ENCODE measurements around the gene LYPD6B.
A peak's percentile ranks its signal among the peaks of the same experiment; 100 is the strongest.

Gene LYPD6B

DNA sequence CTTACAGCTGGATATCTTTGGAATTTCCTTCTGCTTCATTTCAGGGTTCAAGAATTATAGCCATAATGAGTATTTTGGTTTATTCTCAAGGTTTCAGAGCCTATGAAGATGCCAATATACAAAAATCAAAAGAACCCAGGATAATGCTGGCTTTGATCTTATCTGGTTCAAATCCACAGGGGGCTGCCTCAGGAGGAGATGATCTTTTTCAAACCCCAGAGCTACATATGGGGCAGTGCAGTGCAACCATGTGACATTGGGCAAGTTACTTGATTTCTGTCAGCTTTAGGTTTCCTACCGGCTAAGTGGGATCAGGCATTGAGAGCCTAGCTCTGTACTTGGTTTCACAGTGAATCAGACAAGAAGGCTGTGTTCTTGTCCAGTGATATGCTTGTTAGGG is 23.0 kb upstream of the LYPD6B start:
- DNase-seq = no peak

DNA sequence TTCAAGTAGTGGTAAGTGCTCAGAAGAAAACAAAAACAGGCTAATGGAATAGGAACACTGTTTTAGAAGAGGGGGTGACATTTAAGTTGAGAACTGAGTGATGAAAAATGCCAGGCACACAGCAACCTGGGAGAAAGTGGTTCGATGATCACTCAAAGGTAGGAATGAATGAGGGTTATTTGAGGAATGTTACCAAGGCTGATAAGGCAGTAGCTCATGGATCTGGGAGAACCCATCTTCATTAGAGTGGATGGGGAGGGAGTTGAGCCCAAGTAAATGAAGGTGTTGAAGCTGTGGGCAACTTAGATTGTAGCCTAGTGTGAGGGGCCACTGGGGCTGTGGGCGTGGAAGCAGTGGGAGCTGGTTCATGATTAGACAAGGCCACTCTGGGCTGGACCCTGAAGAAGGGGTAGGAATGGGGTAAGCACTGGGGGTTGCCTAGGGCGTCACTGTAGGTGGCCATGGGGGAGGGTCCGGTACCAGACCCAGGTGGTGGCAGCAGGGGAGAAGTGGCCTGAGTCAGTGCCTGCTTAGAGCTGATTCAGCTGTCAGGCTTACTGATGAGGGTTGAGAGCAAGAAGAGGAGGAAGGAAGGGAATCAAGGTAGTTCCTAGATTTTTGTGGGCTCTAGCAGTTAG is 22.5 kb upstream of the LYPD6B start:
- DNase-seq = no peak

DNA sequence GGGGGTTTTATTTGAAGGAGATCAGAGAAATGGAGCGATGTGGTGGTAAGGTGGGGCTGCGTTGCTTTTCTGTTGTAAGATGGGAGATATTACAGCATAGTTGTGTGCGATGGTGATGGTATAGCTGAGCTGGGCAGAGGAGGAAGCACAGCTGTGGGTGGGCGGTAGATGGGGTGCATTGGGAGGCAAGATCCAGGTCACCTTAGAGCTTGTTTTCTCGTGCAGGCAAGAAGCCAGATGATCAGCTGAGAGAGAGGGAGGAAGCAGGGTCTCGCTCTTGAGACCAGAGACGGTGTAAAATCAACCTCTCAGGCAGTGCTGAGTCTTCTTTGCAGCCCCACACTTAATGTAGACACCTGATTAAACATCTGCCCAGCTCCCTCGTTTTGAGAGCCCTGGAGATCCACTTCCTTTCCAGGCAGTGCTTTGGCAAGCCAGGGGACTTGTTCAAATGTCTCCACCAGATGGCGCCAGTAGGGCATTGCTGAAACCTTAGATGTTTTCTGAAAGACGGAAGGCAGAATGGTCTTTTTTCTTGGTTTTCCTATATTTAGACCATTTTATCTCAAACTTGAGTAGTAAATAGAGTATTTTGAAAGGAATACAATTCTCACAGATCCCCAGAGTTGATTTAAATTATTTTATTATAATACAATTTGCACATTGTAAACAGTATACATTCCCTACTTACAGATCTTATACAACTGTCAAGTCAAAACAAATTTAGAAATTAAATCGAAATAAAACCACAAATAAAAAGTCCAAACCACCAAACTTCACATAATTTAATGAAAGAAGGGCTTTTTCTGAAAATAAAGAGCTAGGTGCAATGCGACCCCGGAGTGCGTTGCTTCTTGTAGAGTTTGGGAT is 21.1 kb upstream of the LYPD6B start:
- DNase-seq = peak; percentile 73

DNA sequence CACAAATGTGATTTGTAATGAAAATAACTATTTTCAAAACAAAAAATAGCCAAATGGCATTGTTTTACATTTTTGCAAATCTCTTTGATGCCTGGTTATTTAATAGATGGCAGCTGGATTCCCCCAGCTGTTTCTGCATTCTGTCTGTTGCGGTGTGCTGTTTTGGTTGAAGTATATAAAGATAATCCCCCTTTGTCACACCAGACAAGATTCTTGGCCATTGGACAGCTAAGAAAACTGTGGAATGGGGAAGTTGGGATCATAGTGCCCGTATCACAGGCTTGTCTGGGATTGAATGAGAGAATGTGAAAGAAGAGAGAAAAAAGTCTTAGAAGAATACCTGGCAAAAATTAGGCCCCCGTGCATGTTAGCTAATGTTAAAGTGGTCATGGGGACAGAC is 19.5 kb upstream of the LYPD6B start:
- DNase-seq = no peak

DNA sequence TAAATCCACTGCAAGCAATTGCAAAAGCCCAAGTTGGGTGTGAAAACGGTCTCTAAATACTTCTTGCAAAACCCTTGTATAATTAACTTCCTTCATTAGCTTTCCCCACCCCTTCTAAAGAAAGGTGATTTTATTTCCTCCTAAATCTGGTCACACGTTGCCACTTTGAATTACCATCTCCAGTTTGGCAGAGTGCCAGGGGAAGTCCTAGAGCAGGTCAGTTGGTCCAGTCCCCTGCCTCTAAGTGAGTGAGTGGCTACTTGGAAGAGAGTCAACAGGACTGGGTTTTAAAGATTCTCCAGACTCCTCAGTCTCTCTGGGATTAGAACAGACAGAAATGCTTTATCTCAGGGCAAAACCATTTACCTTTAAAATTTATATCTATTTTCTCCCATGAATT is 18.7 kb upstream of the LYPD6B start:
- DNase-seq = no peak

DNA sequence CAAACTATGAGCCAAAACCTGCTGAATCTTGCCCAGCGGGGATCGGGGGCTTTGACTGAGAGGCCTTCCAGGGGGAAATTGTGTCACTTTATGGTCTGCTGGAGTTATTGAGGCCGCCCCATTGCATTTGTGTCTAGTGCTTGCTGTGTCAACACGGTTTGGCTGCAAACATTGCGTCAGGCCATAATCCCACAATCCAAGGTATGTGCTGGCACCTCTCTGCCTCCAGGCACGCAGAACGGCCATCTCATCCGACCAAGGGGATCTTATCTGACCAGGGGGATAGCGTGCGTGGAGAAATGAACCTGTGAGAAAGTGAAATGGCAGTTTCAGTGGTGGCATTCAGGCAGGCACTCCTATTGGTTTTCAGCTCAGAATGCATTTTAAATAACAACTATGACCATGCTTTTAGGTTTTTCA is 18.1 kb upstream of the LYPD6B start:
- DNase-seq = no peak

DNA sequence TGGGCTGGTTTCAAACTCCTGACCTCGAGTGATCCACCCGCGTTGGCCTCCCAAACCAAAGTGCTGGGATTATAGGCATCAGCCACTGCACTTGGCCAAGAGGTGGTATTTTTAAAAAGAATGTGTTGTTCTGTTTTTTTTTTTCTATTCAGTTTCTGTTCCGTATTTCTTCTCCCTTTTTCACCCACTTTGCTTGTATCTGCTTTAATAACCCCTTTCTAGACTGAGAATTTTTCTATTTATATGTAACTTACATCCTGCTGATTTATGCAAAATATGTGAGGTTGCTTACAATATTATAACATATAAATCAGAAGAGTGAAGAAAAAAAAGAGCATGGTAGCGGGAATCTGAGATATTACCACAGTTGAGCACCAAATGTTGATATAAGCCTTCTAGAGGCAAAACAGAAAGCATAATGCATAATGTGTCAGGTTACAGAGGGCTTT is 17.2 kb upstream of the LYPD6B start:
- no peak for DNase-seq

DNA sequence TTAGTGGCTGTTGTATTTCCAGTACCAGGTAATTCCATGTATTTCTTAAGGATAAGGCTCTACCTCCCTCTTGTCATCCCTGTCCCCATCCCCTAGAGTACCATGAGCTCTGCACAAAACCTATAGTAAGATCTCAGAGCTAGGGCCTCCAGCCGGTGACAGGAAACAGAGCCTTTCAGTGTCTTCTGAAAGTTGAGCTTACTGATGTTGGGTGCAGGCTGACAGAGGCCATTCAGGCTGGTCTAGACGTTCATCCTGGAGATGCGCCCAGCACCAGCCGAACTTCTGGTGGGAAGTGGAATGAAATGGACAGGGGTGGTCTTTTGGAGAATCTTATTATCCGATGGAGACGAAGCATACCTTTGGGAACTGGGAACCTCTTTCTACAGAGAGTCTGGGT is 16.7 kb upstream of the LYPD6B start:
- no peak for DNase-seq

DNA sequence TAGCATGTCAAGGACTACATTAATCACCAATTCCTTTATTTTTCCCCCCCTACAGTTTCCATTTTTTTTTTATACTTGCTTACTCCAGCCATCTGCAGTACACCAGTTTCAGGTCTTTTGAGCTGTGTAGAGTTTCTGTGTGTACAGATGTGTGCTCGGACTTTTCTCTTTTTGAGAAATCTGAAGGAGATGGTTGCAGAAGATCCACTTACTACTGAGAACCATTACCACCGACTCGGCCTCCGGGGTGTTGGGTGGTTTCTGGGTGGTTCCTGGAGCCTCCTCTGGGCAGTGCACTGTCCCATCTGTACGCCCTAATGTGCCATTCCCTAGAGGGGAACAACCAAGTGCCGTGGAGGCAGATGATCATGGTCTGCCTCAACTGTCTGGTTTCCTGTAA is 15.4 kb upstream of the LYPD6B start:
- no peak for DNase-seq

DNA sequence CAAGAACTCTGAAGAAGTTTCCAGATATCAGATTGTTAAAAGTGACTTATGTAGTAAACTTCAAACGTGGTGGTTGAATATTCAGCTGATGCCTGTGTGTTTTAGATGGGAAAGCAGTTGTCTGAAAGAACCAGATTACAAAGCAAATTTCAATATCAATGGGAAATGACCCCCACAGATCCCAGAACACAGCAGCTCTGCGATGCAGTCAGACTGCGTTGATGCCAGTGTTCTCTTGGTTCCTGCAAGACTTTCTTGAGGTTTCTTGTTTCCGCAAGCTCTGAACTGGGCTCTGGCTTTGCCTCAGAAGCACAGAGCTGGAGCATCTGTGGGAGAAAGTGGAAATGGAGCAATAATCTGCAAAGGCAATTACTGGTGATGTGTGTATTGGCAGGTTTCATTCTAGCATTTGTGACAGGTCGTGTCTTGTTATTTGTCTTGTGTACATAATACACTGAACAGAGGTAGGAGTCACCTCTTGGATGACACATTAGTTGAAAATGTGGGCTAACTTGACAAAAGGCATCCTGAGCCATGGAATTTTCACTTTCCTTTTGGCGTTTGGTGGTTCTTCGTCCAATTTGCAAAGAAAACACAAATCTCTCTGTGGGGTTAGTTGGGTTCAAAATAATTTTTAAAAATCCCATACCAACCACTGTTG is 10.8 kb upstream of the LYPD6B start:
- no peak for DNase-seq

DNA sequence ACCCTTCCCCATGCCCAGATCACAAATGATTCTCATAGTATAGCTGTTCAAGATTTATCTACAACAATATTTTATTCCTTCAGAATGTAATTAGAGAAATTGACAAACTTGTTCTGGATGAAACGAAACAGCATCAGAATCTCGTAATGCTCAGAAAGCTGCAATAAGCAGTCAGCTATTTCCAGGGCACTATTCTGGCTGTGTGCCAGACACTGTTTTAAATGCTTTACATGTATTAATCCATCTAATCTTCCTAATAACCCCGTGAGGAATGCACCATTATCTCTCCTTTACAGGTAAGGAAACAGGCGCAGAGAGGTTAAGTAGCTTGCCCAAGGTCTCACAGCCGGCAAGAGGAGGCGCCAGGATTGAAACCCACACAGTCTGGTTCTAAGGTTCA is 10.1 kb upstream of the LYPD6B start:
- DNase-seq = no peak

DNA sequence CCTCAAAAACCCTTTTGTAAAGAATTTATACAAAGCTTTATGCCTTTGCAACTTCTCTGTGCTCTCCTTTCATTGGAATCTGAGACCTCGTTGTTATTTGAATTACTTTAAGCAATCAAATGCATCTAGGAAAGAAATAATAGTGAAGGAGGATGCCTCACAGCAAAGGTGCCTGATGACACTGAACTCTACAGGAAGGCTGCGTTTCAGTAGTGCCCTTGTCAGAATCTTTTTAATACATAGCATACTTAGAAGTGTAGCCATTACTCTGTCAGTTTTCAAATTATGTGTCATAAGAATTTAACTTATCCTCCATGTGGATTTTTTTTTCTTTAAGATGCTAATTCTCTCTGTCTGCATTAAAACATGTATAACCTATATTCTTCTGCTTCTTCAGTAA is 9.6 kb upstream of the LYPD6B start:
- no peak for DNase-seq

DNA sequence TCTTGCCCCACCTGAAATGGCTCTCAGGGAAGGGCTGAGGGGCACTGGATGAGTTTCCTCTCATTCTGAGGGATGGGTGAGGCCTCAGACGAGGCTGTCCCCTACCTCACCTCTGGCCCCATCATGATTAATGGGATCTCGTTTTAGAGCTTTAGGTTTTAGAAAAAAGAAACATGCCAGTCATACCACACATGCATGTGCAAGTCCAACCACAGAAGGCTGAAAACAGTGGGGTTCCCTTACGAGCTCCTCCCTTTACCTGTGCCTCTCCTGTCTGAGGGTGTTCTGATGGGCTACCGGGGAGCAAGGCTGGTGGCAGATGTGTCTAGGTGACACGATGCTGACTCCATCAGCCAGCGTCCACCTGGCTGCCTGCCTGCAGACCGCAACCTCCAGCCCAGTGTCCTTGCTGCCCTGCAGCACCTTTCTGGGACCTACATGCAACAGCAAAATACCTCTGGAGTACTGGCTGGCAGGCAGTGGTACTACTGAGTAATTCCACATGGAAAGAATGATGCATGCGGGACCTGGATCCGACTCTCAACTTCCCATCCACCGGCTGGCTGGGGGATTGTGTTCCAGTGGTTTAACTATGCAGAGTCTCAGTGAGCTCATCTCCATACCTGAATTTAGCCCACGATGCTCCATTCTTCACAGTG is 9.1 kb upstream of the LYPD6B start:
- no peak for DNase-seq

DNA sequence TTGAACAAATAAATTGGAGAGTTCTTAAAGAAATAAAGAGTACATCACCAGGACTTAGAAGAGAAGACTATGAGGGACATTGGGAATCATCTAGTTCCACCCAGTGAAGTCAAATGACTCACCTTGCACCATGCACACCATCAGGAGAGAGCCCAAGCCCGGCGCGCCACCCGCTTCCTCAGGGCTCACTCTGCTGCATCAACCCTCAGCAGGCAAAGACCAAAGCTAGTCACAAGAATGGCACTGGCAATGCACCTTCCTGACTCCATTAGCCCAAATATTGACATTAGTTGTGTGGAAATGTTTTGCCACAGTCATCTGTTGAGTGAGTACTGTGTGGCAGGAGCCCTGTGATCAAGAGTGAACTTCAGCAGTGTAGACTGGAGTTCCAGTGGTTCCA is 7.1 kb upstream of the LYPD6B start:
- no peak for DNase-seq

DNA sequence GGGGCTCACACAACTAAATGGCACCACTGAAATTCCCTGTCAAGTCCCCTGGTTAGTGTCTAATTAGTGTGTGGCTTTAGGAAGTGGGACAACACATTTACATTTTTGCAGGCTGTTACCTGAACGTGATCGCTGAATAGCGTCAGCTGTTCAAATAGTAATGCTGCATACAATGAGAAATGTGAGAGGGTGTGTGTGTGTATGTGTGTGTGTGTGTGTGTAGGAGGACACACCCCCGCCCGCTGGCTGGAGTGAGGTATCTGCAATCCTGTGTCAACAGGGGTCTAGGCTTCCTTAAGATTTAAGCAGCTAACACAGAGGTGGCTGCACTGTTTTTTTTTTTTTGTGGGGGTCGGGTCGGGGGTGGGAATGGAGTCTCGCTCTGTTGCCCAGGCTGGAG is 4.8 kb upstream of the LYPD6B start:
- no peak for DNase-seq

DNA sequence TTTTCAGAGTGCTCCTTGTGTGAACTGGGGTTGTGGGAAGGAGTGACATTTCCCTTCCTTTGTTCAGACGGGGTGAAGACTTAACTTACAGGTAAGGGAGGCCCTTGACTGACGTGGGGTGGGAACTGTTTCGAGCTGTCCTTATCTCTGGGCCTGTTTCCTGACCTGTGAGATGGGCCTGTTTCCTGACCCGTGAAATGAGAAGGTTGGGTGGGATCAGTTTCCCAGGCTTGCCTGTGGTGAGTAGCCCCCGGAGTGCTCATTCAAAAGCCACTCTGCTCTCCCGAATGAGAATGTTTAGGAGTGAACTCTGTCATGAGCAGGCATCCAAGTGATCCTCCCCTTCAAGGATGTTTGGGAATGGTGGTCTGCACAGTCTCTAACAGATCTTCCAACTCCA is 4.1 kb upstream of the LYPD6B start:
- DNase-seq = no peak

DNA sequence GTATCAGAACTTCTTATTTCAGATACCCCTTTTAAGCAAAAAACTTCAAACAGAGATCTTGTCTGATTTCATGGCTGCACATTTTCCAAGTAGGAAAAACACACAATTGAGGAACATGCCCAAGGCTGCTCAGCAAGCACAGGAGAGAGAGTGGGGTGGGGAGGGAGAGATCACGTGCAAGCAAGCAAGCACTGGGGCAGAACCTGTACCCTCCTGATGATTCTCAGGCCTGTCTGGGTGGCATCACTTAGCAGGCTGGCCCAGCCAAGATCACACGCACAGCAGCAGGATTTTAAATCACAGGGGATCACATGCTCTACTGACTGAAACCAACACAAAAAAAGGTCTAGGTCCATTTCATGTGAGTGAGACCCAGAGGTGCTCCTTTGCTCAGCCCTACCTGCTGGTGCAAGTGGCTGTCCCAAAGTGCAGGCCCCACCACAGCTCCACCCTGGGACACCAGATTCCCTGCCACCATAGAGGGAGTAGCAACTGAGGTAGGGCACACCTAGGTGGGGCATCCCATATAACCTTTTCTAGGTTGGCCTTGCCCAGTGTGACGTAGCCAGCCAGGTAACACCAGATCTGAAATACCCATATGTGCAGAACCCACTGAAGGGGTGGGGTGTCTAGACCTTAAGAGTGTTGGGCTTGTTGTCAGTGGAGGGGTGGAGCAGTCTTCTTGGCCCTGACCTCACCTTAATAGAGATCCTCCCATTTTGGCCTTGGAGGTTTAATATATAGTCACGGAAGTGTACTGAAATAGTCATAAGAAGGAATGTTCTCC is 1.8 kb upstream of the LYPD6B start:
- DNase-seq = no peak

DNA sequence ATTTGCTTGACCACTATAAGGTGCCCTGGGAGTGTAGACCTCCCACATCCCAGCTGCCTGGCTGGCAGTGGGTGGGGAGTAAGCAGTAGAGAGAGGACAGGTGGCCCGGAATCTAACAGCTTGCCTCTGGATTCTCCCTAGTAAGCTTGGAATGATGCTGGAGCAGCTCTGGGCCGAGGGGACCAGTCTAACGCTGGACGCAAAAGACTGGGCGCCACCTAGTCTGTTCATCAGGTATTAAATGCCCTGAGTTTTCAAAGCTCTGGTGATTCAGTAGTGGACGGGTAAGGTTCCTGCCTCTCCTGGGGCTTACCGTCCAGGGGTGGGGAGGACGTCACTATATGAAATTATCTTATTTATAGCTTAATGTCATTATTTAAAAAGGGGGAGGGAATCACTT is 648 bp upstream of the LYPD6B start:
- no peak for DNase-seq

DNA sequence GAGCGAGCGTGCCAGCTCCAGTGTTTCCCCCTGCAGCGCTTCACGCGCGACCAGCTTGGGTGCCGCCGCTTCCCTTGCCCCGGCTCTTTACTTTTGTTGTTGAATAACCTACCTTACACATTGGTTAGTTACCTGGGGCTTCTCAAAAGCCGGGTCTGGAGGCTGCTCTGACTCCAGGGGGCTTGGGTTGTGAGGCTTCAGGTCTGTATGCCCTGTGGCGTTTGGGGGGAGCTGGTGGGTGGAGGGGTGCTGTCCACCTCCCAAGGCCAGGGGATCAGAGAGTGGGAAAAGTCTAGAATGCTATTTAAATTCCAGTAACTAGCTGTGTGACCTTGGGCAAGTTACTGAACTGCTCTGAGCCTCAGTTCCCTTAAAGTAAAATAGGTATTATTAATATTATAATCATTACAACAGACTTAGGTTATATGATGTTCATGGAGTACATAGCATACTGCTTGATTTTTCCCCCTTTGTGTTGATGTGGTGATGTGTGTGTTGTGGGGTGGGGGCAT is 770 bp downstream of the LYPD6B start:
- no peak for DNase-seq

DNA sequence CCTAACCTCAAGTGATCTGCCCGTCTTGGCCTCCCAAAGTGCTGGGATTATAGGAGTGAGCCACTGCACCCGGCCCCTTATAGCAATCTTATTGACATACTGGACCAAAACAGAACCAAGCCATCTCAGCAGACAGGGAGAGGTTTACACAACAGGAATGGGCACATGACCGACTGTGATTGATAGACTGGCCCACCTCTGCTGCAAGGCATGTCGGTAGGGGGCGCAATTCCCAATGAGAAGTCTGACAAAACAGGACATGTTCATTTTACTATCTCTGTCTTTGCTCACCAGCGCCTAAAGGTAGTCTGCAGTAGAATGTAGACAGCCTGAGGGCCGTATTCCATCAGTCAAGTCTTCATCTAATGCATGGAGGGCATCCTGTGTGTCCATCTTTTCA is 2.0 kb downstream of the LYPD6B start:
- DNase-seq = no peak

DNA sequence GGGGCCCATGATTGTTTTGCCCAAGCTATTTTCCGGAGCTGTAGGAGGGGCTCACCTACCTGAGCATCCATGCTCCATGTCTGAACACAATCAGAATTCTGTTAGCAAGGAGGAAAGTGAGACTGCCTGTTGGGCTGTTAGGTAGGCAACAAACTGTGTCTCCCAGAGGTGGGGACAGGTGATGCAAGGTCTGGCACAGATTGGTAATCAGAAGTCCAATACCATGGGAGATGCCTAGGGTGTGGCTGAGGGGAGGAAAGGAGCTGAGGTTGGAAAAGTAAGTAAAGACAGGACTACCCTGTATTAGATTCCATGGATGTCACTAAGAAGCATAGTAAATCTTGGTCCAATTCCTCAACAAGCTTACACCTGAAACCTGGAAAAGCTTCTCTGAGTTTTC is 3.0 kb downstream of the LYPD6B start:
- no peak for DNase-seq

DNA sequence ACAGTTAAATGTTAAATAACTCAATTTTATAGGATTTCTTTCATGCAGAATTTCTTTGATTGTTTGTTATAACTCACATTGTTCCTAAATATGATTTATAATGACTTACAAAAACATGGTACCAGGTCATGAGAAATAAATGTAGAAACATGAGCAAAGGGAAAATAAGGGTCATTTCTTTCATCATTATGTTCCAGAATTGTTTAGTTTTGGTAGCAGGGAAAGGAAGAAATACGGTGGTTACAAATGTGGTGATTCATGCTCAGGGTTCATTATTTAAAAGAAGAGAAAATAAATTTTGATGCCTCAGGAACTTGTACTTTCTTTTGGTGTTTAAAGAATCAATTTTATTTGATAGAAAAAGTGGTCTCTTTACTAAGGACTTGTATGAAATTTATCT is 4.4 kb downstream of the LYPD6B start:
- DNase-seq = peak; percentile 19

DNA sequence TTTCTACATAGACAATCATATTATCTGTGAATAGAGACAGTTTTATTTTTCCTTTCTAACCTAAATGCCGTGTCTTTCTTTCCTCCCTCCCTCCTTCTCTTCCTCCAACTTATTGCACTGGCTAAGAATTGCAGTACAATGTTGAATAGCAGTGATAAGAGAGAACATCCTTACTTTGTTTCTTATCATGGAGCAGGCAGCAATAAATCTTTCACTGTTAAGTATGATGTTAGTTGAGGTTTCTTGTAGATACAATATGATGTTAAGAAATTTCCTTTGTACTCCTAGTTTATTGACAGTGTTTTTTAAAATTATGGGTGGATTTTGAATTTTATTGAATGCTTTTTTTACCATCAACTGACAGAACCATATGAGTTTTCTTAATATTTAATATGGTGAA is 6.0 kb downstream of the LYPD6B start:
- DNase-seq = no peak
